Activated naive CD4-positive, alpha-beta T cell treated with anti-CD3 and anti-CD28 coated beads, Interleukin-2, amount 50 U/mL, for 16 hours (primary cell): ENCODE results near the gene GTF2H3.
A peak's percentile ranks its signal among the peaks of the same experiment; 100 is the strongest.
"Not testable (repeated sequence)": the region's sequence is repeated elsewhere in the genome, so short reads cannot be mapped to it uniquely, and the experiment has no call there.

Experiments used
- DNase-seq: peaks from one replicate; pipeline ENCODE4 v3.0.0-alpha.2; 2020

The GTF2H3 gene

GRCh38 chr12:123633379-123634141, at the start of gene GTF2H3, which contains the start of gene EIF2B1:
Gene GTF2H3, plus strand, starts transcription at chr12:123633829. Its CDS starts 31 bp downstream, at chr12:123633860.
Gene EIF2B1, minus strand, starts transcription at chr12:123633686. Its CDS starts 129 bp downstream, at chr12:123633557.
- DNase-seq = peak; percentile 96

GRCh38 chr12:123591702-123592481, 41.7 kb upstream of the GTF2H3 start:
- DNase-seq = no peak

- no peak for DNase-seq
These were observed 37.9 kb upstream of the GTF2H3 start for GRCh38 chr12:123595729-123596128.

- DNase-seq = no peak
These were observed 36.5 kb upstream of the GTF2H3 start for GRCh38 chr12:123597100-123597499.

- DNase-seq = no peak
These were observed 35.1 kb upstream of the GTF2H3 start for GRCh38 chr12:123598522-123598921.

GRCh38 chr12:123599310-123599709, 34.3 kb upstream of the GTF2H3 start:
- DNase-seq = no peak

GRCh38 chr12:123599721-123600120, 33.9 kb upstream of the GTF2H3 start:
- DNase-seq = no peak

GRCh38 chr12:123601602-123602489, 31.8 kb upstream of the GTF2H3 start, which contains the start of gene DDX55:
Gene DDX55, plus strand, starts transcription at chr12:123602099. Its CDS starts 50 bp downstream, at chr12:123602149.
- DNase-seq = peak; percentile 85

GRCh38 chr12:123602651-123603195, 30.9 kb upstream of the GTF2H3 start:
- DNase-seq = peak; percentile 15

- DNase-seq = not testable (repeated sequence)
These were observed 30.1 kb upstream of the GTF2H3 start for GRCh38 chr12:123603495-123603894.

GRCh38 chr12:123607756-123608155, 25.9 kb upstream of the GTF2H3 start:
- DNase-seq = no peak

GRCh38 chr12:123608182-123608581, 25.4 kb upstream of the GTF2H3 start:
- DNase-seq = no peak

- DNase-seq = no peak
These were observed 19.5 kb upstream of the GTF2H3 start for GRCh38 chr12:123614110-123614509.

- no peak for DNase-seq
These were observed 19.1 kb upstream of the GTF2H3 start for GRCh38 chr12:123614531-123614930.

GRCh38 chr12:123617144-123617543, 16.5 kb upstream of the GTF2H3 start:
- no peak for DNase-seq

GRCh38 chr12:123617580-123617979, 16.0 kb upstream of the GTF2H3 start:
- no peak for DNase-seq

- DNase-seq = no peak
These were observed 12.5 kb upstream of the GTF2H3 start for GRCh38 chr12:123621101-123621500.

- DNase-seq = no peak
These were observed 11.8 kb upstream of the GTF2H3 start for GRCh38 chr12:123621619-123622530.

GRCh38 chr12:123634142-123634561, 523 bp downstream of the GTF2H3 start:
- DNase-seq = no peak

- DNase-seq = no peak
These were observed 10.3 kb downstream of the GTF2H3 start for GRCh38 chr12:123643911-123644310.

- DNase-seq = no peak
These were observed 11.8 kb downstream of the GTF2H3 start for GRCh38 chr12:123645380-123645779.
